Right forelimb (tissue), 1 donor: ENCODE measurements around the gene LGR4.
"Not testable (repeated sequence)": the region's sequence is repeated elsewhere in the genome, so short reads cannot be mapped to it uniquely, and the experiment has no call there.

Experiments
- DNase-seq: peaks from one replicate; pipeline ENCODE4 v3.0.0-alpha.2; 2018

The LGR4 gene

DNA sequence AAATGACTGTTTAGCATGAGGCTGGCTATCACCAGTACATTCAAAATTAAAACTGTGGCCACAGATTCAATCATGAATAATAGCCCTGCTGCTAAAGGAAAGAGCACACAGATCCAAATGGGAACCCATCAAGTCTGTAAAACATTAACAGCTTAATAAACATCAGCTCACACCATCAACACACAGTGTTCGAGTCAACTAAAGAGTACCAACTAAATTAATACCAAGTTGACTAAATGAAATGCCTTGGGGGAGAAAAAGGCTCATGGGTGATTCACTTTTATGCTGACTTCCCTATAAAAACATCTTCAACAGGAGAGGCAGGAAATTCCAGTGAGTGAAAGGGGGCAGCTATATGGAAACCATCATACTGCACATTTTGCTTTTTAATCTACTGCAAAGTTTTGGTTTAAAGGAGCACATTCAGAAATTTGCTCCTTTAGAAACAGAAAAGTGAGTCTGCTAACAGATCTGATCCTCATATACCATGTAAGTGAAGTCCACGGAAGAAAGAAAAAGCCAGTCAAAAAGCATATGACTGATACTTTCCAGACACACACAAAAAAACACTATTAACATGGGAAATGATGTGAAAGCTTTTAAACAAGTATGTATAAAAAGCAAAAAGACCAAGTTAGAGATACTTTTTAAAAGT is 16.3 kb downstream of the LGR4 start:
- no peak for DNase-seq

DNA sequence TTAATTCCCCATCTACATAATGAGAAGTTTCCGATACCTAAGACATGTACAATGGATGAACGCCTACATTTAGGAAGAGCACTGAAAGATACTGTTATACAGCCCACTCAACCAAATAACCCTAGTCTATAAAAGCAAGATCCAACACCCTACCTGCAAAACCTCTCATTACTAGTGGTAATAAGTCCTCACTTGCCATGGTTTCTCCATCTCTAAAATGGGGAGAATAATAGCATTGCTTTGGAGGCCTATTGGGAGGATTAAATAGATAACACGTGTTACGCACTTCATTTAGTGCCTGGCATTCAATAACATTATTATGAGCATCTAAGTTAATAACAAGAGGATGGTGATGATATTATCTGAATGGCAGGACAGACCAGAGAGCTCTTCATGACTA is 16.9 kb downstream of the LGR4 start:
- no peak for DNase-seq

DNA sequence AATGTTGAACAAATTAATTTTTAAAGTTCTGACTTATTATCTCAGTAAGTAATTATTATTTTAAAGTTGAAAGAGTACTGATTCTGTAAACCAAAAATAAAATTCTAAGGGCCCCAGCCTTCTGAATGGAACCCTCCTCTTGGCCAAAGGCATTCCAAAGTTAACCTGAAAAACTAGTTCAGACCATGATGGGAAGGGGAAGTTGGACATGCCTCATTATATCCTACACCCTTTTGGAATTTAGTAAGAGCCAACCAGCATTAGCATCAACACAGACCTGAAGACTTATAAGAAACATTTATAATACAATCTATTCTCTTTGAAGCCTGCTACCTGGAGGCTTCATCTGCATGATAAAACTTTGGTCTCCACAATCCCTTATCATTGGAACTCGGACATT is 18.9 kb downstream of the LGR4 start:
- DNase-seq = no peak

DNA sequence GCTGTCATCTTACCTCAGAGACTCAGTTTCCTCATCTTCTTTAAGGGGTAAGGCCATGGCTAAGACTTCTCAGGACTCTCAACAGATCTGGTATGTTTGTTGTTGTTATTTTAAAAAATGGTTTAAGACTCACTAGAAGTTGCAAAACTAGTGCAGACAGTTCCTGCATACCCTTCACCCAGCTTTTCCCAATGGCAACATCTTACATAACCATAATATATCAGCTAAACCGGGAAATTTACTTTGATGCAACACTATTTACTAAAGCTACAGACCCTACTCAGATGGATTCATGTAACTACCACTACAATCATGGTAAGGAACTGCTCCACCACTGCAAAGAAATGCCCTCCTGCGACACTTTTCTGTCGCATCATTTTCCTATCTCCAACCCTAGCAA is 20.4 kb downstream of the LGR4 start:
- DNase-seq = no peak

DNA sequence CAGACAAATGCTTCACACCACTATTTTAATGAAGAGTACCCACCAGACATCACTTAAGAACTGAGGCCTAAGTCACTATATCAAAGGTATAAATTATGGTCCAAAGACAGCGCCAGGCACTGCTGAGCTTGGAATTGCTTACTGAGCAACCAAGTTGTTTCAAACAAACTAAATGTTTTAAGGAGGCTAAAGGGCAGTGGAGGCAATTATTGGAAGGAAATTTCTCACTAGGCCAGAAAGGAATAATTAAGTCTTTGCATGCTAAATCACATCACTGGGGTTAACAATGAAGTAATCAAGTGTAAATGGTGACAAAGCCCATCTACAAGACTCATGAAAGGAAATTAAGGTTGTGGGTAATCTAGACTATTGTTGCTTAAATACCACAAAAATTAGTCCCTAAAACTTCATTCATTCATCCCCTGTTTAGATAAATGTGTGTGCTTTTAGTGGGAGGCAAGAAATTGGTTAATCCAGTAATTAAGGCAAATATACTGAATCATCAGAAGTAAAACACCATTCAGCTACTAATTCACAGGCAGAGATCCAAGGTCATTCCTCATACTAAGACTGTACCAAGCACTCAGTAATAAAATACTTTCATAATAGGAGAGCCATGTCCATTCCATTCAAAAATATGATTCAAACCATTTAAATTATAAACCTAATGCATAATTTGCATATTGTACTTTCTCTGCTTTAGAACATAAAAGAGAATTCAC is 21.2 kb downstream of the LGR4 start:
- no peak for DNase-seq

DNA sequence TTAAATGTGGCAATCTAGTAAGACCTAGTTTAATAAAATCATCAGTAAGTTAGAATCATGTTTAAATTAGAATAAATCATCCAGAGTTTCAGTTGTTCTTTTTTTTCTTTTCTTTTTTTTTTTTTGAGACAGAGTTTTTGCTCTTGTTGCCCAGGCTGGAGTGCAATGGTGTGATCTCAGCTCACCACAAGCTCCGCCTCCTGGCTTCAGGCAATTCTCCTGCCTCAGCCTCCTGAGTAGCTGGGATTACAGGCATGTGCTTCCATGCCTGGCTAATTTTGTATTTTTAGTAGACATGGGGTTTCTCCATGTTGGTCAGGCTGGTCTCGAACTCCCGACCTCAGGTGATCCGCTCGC is 24.4 kb downstream of the LGR4 start:
- not testable (repeated sequence) for DNase-seq

DNA sequence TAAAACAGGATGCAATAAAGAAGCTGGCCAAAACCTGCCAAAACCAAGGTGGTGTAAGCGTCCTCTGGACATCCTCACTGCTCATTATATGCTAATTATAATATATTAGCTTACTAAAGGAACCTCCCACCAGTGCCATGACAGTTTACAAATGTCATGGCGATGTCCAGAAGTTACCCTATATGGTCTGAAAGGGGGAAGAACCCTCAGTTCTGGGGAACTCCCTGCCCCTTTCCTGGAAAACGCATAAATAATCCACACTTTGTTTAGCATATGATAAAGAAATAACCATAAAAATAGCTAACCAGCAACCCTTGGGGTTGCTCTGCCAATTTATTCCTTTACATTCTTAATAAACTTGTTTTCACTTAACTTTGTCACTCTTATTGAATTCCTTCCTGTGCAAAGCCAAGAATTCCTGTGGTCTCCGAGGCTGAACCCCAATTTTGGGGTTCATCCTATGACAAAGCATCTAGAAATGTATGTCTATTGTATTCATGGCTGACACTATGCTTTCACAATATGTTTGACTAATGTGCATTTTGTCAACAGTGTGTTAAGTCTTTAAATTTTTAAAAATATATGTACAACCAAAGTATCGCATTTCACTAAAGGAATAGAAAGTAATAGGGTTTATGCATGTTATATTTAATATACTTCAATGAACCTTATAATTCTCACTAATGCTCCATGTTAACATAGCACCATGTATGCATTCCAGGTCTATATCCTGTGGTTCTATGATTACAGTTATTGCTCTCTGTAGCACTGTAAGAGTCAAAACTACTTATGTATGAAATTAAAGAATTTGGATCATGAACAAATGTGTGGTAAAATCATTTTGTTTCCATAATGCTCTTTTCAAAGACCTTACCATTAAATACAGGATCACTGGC is 25.1 kb downstream of the LGR4 start:
- DNase-seq = no peak

DNA sequence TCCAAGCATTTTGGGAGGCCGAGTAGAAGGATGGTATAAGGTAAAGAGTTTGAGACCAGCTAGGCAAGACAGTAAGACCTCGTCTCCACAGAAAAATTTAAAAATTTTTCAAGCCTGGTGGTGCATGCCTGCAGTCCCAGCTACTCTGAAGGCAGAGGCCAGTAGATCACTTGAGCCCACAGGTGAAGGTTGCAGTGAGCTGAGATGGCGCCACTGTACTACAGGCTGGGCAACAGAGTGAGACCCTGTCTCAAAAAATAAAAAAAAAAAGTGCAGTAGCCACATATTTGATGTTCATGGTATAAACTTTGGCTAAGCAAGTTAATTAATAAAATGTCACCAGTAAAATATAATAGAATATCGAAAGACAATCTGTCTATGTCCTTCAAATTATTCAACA is 27.0 kb downstream of the LGR4 start:
- no peak for DNase-seq

DNA sequence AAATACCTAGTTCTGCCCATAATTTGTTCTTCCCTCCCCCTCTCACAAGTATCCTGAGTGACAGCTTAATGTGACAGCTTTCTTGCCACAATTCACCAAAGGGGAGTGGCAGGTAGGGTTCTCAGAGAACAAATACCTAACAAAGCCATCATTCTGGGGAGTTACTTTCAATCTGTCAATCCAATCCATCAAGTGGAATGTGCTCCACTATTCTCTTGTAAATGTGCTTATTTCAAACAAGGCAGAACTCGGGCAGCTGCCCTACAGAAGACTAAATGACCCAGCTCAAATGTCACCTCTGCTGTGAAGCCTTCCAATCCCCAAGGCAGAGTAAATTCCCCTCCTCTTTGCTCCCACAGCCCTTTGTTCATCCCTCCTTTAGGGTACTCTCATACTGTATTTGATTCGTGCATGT is 27.8 kb downstream of the LGR4 start:
- DNase-seq = no peak

DNA sequence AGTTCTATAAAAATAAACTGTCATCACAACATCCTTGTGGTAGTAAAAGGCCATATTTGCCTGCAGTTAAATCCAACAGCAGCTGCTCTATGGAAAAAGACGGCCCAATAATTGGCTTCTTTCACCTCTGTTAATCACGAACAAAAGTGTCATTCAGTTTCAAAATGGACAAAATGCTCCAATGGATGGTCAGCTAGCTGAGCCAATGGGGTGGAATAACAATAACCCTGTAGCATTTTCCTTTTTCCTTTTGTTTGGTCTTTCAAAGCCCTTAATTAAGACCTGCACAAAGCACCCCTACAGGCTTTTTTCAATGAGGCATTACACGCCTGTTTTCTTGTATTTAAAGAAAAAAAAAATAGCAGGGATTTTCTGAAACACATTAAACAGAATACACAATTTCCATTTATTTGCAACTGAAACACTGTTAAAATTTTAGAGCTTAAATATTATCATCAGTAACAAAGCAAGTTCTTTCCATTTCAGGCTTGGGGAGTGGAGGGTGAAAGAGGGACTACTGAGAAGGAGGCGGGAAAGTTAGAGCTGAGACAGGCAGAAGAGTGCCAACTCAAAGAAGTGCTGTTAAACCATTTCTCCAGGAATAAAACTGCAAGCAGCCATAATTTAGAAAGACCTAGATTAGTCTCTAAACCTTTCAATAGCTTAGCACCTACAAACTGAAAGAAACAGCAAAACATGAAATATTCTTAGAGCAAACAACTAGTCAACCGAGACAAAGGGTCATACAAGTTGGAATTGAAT is 28.7 kb downstream of the LGR4 start:
- no peak for DNase-seq

DNA sequence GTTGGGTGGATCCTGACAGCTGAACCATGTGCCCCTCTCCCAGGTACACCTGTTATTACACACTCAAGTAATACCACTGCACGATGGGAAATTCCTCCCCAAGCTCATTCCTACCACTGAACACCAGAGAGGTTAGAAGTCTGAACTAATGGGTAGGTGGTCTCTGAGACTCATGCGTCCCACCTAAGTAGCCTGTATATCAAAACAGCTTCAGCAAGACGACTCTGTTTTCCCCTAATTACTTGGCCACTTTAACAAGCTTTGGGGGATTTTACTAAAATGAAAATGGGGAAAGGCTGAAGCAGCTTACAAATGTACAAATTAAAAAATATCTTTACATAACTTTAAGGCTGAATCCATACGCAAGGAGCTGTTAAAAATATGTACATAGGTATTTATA is 29.4 kb downstream of the LGR4 start:
- DNase-seq = no peak

DNA sequence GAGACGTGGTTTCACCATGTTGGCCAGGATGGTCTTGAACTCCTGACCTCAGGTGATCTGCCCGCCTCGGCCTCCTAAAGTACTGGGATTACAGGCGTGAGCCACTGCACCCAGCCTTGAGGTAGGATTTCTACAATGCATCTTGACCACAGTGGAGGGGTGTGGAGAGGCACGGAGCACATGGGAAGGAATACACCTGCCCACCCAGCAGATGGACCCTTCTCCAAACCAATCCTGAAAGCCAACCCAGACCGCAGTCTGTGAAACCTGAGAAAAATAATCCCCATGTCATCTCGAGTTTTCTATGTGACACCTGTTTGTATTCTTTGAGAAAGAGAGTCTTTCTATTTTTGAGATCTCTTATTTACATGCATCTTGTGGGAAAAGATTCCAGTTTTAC is 32.5 kb downstream of the LGR4 start:
- DNase-seq = no peak

DNA sequence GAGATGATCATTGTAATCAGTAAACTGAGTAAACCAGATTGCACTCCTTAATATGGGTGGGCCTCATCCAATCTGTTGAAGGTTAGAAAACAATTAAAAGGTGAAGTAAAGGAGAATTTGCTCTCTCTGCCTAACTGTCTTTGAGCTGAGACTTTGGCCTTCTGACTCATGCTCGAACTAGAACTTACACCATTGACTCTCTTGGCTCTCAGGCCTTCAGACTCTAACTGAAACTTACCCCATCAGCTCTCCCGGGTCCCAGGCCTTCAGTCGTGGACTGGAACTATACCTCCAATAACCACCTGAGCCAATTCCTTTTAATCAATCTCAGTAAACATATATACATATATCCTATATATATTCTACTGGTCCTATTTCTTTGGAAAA is 34.0 kb downstream of the LGR4 start:
- no peak for DNase-seq

DNA sequence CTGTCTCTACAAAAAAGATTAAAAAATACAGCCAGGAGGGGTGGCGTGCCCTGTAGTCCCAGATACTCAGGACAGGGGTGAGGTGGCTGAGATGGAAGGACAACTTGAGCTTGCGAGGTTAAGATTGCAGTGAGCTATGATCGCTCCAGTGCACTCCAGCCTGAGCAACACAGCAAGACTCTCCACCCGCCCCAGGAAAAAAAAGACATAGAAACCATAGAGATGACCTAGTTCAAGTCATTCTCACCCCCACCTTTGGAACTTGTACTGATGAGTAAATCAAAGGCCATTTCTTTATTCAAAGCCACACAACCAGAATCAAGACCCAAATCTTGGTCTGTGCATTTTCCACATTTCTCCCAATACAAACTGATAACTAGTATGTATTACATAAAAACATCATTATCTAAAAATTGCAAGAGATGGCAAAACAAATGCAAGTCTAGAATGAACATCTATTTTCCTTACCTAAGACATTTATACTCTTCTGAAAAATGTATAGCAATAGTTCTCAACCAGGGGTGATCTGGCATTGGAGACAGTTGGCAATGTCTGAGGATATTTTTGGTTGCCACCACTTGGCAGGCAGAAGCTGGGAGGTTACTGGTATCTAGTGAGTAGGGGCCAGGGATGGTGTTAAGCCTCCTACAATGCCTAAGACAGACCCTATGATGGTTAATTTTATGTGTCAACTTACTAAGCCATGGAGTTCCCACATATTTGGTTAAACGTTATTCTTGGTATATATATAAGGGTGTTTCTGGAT is 34.6 kb downstream of the LGR4 start:
- DNase-seq = no peak

DNA sequence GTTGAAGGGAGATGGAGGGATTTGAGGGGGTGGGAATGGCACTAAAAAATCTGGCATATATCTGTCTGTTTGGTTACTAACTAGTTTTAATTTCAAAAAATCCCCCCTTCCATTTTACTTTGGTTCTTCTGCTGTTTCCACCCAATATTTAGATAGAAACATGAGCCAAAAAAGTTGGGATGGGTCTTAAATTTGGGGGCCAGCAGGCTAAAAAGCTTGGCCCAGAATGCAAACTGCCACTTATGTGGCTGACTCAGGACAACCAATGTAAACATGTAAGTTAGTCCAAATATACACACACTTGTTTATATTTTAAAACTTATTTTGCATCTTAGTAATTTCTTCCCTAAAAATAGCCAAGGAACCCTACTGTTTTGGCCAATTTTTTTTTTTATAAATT is 35.7 kb downstream of the LGR4 start:
- DNase-seq = no peak

DNA sequence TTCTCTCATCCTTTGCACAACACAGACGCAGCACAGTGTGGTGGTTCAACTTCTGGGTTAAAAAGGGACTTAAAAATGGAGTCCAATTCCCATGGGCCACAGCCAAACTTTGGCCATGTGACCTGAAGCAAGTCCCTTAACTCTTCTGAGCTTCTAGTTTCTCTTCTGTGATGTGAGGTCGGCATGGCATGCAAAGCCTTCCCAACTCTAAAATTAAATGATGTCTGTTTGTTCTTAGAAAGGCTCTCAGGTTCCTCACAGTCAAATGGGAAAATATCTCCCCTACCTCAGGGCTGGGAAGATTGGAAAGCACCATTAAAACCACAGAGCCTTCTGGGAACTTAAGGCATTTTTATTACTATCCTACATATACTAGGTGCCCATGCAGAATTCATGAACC is 38.8 kb downstream of the LGR4 start:
- no peak for DNase-seq

DNA sequence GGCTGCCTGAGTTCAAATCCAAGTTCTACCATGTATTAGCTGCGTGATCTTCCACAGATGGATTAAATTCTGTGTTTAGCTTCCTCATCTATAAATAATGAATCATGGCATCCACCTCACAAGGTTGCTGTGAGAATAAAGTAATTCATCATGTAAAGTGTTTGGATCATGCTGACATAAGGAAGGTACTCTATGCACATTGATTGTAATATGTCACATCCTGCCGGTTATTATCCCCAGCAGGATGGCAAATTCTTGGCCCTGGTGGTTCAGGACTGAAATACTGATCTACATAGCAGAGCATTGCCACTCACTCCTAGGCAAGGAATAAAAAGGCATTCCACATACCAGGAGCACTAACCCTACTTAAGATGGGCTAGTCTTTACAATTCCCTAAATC is 40.8 kb downstream of the LGR4 start:
- no peak for DNase-seq

DNA sequence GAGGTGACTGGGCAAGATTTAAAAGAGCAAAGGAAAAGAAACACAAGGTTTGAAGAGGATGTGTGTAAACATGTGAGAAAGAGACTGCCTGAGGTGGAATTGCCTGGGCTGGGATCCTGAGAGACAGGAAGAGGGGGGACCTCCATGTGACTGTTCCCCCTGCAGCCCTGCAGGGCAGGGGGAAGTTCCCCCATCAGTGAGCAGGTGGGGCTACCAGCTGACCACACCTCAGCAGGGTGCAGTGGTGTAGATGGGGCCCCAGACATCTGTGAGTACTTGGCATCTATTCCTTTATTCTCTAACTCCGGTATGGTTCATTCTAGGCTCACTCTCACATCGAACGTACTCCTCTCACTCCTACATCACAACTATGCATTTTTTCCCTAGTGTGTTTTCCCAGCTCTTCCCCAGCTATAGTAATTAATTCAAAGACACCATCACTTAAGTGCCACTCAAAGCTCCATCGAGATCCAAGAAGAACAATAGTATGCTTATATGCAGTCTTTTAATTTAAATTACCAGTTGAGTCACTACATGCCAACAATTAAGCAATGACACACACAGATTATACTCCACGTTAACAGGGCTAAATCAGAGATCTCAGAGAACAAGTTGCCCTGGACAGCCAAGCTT is 42.7 kb downstream of the LGR4 start:
- DNase-seq = no peak

DNA sequence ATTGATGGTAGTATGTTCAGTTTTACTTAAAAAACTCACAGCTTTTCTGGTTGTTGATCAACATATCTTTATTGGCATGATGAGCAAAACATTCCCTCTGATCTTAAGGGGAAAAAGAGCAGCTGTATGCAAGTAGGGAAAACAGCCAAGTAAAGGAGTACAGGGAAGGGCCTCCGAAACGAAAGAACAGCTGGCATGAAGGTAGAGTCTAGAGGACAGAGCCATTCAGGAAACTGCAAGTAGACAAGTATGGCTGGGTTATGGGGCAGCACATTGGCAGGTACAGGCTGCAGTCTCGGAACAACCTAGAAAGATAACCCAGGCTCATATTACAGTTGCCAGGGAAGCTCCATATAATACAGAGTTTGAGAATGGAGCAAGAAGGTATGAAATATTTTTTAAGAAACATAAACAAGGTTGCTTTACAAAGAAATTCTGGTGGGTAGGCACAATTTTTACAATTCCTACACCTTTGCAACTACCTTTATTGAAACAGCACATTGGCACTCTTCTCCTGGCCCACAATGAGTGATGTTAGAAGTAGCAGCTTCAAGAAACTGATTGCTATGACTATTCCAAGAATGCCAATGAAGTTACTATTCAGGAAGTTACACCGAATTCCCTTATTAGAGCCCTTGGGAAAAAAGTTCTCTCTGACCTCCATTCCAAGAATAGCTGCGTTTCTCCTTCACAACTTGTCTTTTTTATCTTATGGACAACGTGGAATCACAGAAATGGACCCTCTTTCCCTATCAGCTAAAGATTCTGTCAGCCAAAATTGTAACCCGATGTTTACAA is 45.2 kb downstream of the LGR4 start:
- DNase-seq = no peak

DNA sequence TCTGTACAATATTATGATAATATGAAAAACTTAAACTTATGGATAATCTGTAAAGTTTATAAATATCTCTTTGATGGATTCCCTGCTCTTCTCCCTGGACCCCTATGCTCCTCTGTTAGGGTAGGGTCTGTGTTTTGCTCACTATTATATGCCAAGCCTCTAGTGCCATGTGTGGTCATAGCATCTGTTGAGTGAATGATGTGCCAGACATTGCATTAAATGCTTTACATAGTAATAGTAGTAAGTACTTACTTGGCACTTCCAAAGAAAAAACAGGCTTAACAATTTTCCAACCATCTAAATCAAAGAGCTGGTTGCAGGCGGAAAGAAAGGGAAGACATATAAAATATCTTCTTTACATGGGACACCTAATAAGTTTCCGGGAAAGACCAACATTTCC is 46.8 kb downstream of the LGR4 start:
- DNase-seq = no peak

DNA sequence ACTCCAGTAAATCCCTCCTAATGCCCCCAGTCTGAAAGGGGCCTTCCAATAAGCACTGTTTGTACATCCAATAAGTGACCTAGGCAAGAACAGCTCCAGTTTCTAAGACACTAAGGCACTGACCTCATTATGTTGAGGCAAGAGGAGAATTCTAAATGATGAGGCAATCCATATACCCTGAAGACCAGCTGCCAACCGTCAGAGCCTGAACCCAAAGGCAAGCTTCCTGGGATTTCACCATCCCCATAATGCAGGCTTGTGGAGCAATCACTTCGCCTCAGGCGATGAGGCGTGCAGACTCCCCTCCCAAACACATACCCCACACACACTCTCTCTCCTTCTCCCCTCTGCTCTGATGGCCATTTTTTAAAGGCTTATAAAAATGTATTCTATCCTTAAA is 49.5 kb downstream of the LGR4 start:
- no peak for DNase-seq
